HL-60/S4 treated with retinoic acid at 250 ng/mL for 4 days and 3 days (cell line): ENCODE results near the gene PPARG.
"Not testable (repeated sequence)": the region's sequence is repeated elsewhere in the genome, so short reads cannot be mapped to it uniquely, and the experiment has no call there.

ENCODE experiments used
- in situ Hi-C: fragments of 300-500 bp; cut with MboI; formaldehyde crosslinking; loops from 2 replicates; pipeline ENCODE4 v1.7.0; 2022; ENCODE audit warnings: low sequenced_read_pairs

The PPARG gene

DNA sequence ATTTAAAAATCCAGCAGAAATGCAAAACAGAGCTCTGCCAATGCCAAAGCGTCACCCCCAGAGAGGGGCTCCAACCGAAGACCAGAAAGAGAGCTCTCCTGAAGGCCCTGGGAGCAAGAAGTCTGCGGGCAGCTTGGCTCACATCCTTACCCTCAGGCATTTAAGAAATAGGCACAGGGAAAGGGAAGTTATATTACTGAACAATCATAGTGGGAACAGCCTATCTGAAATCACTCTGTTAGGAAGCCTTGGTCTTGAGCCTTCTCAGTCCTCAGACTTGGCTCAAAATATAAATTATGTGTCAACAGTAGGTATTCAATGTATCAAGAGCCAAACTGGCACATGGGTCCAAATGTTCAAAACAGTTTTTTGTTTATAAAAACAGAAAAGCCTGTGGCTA lies 10.3 kb upstream of the PPARG start:
- in situ Hi-C loops, result no loop called here

DNA sequence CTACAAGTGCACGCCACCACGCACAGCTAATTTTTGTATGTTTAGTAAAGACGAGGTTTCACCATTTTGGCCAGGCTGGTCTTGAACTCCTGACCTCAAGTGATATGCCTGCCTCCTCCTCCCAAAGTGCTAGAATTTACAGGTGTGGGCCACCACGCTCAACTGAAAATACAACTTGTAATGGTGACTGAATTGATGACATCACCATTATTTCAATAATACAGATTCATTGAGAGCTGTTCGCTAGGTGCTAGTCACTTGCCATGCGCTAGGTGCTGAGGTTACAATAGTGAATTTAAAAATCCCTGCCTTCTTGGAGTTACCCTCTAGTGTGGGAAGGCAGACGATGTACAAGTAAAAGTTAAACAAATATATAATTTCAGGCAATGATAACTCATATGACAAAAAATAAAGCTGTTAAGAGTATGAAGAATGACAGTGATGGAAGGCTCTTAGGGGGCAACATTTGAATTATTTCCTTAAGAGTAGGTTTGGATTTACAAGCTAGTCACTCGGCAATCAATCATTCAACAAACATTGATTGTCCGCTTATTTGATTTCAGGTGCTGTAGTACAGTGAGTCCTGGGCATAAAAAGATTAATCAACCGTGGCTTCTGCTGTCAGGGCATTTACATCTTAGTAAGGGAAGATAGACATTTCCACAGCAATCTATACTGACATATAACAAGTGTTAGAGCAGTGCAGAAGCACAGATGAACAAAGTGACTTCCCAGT lies 9.1 kb upstream of the PPARG start:
- in situ Hi-C loops, result no loop called here

DNA sequence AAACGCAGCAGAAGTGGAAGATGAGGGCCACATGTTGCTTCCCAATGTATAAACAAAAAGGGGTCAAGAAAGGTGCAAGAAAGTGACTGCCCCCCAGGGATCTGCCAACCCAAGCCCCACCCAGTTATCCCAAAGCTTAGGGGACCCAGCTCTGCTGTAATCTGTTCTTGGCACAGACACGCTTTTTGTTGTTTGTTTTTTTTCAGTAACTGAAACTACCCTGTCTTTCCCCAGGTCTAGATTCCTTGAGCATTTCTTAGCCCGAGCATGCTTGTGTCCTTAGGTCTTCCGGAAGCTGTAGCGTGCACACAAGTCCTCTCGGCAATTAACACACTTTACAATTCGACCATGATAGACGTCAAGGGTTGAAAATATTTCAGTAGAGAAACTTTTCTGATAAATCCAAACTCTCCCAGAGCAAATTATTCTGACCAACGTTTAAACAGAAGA lies 8.5 kb upstream of the PPARG start:
- in situ Hi-C loops, result no loop called here

DNA sequence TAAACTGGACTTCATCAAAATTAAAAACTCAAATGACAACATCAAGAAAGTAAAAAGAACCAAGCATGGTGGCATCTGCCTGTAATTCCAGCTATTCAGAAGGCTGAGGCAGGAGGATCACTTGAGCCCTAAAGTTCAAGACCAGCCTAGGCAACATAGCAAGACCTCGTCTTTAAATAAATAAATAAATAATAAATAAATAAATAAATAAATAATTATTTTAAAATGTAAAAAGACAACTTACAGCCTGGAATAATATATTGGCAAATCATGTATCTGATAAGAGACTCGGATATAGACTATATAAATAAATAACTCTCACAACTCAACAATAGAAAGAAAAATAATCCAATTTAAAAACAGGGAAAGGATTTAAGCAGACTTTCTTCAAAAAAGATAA lies 4.3 kb upstream of the PPARG start:
- in situ Hi-C loops, result no loop called here

DNA sequence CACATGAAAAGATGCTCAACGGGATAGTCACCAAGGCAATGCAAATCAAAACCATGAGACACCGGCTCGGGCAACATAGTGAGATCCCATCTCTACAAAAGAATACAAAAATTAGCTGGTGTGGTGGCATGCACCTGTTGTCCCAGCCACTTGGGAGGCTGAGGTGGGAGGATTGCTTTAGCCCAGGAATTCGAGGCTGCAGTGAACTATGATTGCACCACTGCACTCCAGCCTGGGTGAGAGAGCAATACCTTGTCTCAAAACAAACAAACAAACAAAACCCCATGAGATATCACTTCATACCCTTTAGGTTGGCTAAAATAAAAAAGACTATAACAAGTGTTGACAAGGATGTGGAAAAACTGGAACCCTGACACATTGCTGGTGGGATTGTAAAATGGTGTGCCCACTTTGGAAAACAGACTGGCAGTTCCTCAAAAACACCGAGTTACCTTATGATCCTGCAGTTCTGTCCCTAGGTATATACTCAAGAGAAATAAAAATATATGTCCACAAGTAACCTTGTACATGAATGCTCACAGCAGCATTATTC lies 3.8 kb upstream of the PPARG start:
- in situ Hi-C loops, result no loop called here

DNA sequence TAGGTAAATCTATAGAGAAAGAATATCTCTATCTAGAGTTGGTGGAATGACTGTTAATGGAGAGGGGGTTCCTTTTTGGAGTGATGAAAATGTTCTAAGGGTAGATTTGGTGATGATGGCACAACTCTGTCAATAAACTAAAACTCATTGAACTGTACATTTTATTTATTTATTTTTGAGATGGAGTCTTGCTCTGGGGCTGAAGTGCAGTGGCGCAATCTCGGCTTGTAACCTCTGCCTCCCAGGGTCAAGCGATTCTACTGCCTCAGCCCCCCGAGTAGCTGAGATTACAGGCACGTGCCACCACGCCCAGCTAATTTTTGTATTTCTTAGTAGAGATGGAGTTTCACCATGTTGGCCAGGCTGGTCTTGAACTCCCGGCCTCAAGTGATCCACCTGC lies 3.1 kb upstream of the PPARG start:
- in situ Hi-C loops, result not testable (repeated sequence)

DNA sequence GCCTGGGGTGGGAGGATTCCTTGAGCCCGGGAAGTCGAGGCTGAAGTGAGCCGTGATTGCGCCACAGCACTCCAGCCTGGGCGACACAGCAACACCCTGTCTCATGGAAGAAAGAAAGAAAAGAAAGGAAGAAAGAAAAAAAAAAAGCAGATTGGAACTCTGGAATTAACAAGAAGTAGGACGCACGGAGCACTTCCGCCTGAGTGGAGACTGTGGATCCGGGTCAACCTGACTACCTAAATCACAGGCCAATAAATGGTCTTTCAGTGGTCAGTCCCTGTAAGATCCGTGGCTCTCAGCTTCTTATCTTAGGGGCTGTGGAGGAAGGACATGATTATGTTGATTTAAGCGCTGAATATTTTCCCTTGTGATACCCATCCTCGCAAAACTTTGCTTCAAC lies 2.4 kb upstream of the PPARG start:
- in situ Hi-C loops, result no loop called here

DNA sequence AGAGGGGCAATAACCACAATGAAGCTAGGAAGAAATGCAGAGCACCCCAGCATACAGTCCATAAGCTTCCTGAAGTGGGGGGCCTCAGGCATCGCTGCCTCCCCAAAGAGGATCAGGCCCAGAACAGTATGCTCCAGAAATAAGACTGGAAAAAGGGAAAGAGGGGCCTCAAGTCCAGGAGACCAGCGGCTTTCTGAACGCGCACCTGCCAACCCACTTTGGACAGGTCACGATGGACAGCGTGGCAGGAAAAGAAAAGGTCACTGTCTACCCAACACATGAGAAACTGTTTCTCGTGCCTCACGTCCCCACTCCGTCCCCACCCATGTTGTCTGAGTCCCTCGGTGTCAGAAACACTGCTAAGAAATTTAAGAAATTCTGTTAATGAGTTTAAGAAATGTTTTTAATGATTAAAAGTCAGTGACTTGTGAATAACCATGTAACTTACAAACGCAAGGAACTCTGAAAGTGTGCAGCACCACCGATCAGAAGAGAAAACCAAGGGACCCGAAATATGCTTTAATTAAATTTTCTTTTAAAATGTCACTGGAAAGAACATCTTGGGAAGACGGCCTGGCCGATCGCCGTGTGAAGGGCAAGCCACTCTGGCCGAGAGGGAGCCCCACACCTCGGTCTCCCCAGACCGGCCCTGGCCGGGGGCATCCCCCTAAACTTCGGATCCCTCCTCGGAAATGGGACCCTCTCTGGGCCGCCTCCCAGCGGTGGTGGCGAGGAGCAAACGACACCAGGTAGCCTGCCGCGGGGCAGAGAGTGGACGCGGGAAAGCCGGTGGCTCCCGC lies 1.7 kb upstream of the PPARG start:
- in situ Hi-C loops, result no loop called here

DNA sequence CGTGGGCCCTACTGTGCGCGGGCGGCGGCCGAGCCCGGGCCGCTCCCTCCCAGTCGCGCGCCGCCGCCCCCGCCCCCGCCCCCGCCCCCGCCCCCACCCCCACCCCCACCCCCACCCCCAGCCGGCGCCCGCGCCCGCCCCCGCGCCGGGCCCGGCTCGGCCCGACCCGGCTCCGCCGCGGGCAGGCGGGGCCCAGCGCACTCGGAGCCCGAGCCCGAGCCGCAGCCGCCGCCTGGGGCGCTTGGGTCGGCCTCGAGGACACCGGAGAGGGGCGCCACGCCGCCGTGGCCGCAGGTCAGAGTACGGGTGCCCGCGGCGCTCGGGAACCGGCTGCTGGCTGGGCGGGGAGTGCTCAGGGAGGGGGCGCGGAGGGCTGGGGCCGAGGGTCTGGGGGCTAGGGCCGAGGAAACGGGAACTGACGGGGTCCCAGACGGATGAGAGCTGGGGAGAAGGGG lies 1.1 kb upstream of the PPARG start:
- in situ Hi-C loops, result no loop called here

DNA sequence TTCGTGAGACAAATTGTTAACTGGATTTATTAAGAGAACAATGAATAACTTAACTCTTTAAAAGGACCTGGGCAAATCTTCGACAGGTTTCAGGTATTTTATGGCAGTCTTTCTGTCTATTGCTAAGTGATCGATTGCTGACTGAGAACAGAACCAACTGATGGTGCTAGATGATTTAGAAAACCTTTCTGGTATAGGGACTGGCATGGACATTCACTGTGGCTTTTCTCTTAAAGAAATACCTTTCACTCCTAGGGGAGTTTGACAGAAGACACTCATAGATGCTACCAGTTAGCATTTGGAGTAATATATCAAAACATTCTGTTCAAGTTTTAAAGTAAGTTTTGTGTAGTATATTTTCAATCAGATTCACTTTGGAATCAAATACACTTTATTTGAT lies 654 bp downstream of the PPARG start:
- in situ Hi-C loops, result no loop called here

DNA sequence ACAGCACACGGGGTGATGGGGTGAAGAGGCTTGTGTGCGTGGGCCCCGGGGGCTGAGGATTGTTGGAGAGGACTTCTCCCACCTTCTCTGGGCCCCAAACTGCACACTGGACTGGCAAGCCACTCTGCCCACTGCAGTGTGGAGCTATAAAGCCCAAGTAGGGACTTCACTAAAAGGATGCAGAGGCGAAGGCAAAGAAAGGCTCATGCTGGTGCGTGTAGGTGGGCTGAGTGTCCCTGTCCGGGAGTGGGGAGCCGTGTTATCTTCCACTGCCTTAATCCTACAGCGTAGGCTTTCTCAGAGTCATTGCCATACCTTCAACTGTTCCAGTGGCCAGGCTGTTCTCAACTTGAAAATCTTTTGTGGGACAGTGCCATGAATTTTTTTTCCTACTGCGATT lies 3.9 kb downstream of the PPARG start:
- in situ Hi-C loops, result no loop called here

DNA sequence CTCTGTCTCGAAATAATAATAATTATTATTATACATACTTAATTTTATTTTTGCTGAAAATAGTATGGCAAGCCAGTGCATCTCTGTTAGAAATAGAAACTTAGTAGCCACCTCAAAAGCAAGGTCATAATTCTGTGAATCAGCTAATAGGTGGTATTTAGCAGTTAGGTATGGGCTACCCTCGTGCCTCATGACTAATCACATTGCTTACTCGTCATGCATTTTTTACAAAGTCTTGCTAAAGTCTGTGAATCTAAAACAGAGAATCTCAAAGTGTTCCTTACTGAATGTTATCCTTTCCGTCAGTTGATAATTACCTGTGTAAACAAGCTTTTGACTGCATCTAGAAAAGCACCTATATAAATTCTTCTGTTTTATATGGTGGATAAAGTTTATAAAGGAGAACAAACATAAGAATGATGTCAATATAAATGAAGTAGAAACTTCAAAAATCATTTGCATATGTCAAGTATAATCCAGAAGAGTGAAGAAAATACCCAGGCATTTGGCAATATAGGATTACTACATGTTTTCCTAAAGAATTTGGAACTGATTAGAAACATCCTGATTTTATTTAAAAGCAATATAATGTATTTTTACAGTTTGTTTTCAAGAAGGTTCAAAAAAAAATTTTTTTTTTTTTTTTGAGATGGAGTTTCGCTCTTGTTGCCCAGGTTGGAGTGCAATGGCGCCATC lies 6.2 kb downstream of the PPARG start:
- in situ Hi-C loops, result no loop called here

DNA sequence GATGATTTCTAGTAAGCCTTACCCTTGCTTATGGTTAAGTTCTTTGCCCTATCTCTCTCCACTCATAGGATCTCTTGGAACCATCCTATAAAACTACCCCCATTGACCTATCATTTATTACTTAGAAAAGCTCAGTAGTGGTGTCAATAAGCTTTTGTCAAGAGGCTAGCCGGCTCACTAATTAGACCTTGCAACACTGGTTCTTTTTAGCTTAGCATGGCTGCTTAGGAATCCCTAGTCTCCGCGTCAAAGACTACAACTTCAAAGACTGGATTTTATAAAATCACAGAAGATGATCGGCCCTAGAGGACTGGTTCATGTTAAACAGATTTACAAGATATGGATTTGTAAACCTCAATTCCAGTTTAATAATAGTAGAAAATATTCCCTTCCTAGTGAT lies 7.6 kb downstream of the PPARG start:
- in situ Hi-C loops, result no loop called here

DNA sequence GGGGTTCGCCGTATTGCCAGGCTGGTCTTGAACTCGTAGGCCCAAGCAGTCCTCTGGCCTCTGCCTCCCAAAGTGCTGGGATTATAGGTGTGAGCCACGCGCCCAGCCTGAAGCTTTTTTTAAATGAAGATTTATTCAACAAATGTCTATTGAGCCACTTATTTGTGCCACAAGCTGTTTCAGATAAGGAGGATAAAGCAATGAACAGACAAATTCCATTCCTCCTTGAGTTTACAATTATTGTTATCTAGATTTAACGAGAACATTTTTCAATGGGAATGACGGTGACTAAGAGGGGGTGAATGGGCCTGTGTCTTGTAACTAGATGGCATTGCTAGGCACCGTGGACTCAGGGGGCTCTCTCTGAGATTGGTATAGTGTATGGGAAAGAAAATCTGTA lies 10.2 kb downstream of the PPARG start:
- in situ Hi-C loops, result no loop called here

DNA sequence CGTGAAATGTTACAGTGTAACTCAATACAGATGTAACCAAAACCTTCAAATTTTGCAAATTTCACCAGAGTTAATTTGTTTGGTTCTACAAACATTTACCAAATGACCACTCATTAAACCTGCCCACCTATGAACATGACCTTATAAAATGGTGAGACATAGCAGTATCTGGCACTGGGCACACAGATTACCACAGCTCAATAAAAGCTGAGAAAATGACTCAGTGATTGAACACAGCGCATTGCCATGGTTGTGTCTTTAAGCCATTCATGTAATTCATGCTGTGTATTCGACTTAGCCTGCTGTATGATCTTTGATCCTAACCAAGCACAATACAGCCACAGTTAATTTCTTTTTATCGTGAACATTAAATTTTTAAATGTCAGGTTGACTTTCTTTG lies 11.3 kb downstream of the PPARG start:
- in situ Hi-C loops, result no loop called here

DNA sequence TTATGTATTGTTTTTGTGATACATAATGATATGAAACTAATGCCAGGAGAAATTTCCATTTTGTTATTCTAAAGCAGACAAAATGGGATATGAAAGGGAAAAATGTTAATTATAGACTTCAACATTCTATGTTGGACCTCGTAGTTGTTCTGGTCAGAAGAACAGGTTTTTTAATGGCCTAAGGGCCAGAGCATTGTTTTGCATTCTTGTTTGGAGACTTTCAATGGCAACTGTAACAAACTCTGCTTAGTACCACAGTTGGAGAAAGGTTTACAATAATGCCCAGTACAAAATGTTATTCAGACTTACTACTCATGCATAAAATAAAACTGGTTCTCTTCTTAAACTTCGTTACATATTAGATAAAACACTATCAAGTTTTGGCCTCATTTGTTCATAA lies 12.2 kb downstream of the PPARG start:
- in situ Hi-C loops, result no loop called here

DNA sequence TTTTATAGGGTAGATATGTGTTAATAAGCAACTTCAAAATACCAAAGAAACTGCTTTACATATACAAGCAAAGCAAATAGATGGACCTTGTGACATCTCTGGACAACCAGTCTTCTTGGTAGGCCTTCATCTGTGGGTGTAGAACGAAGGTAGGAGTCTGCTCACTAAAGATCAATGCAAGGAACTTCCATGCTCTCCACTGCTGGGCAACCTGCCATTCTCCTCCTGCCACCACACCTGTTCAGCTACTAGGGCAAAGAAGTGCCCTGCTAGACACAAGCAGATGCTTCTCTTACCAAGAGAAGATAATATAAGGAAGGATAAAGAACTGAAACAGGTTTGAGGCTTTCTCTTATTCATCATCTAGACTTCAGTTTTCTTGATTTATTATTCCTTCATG lies 12.6 kb downstream of the PPARG start:
- in situ Hi-C loops, result no loop called here

DNA sequence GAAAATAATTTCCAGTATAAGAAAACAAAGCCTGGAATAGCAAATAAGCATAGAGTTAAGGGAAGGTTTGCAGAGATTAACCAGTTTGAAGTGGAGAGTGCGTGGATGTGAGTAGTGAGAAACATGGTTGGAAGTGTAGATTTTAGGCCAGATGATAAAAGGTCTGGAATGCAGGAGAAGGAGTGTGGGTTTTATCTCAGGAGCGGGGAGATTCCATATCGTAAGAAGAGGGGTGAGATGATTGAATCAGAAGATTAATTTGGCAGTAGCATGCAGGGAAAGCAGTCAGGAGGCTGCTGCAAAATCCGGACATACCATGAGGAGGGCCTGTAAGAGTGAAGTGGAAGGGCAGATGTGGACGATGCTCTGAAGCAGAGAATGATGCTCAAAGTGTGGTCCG lies 13.7 kb downstream of the PPARG start:
- in situ Hi-C loops, result no loop called here

DNA sequence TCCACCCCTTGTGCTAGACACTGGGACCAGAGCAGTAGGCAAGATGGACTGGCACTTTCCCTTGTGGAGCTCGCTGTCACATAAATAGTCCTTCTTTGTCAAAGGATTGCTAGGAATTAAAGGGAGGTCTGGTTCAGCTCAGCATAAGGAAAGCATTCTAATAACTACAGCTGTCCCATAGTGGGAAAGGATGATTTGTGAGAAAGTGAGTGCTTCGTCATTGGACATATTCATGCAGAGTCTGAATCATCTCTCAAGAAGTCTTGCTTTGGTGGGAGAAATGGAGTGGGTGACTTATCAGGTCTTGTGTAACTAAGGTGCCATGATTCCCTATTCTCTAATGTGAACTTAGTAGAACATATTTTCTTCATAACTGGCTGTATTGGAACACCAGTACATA lies 14.7 kb downstream of the PPARG start:
- in situ Hi-C loops, result no loop called here

DNA sequence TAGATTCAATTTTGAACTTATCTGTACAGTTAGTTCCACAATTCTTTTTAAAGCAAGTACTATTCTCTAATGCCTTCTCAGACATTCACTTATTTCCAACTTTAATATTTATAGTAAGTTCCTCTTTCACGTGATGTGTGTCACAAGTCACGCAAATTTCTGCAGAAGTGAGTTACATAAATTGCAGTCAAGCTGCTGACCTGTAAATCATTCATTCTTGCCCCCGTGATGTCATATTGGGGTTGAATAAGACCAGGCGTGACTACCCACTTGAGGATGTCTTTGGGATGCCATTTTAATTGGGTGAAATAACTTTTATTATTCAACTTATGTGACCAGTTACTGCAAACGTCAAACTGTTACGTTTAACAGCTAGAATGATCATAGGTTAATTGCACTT lies 15.1 kb downstream of the PPARG start:
- in situ Hi-C loops, result no loop called here

DNA sequence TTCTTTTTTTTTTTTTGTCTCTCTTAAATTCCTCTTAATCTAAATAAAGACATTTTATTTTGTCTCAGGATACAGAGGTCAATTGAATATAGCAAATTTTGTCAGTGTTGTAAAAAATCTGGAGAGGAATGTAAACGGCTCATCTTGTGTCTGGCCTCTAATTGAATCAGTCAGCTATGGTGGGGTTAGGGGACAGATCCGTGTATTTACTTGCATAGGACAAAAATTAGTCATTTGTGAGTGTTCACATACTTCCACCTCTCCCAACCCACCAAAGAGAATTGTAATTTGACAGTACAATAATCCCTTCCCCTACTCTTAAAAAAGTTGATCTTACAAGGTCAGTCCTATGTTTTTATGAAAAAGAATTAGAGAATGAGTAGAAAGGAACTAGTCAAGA lies 18.3 kb downstream of the PPARG start:
- in situ Hi-C loops, result no loop called here

DNA sequence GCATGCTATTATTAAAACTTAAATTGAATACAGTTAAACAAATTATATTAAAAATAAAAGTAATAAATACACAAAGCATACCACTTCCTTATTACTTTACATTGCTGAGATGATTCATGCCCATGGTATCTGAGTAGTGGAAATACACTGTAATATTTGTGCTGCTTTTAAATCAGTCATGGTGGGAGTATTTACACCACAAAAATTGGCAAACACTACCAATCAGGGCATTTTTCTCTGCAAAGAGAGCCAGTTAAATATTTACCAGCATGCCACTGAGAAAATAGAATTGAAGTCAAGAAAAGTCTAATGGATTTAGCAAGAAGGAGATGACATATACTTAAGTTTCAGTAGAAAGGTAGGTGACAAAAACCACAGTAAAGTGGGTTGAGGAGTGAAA lies 19.6 kb downstream of the PPARG start:
- in situ Hi-C loops, result no loop called here
